A673 (cell line): ENCODE results near the gene MRPS14.
A peak's percentile ranks its signal among the peaks of the same experiment; 100 is the strongest.

Experiments
- EZH2 ChIP-seq: fragments of 200-600 bp; sonication (generic); IDR thresholded peaks from 2 replicates; pipeline ENCODE4 v1.6.1; 2017; ENCODE audit warnings: borderline replicate concordance, low read depth, mild to moderate bottlenecking, mixed read lengths, antibody characterized with exemption, low read length; ENCODE audit not compliant: poor library complexity, severe bottlenecking
- TF ChIP-seq, protein P1 (sequence below): fragments of 300-800, 200-600 bp; sonication (generic); conservative IDR thresholded peaks from 2 replicates; pipeline ENCODE4 v1.5.1; 2017; ENCODE audit warnings: low read depth, mild to moderate bottlenecking, antibody characterized with exemption, low read length, moderate library complexity, mixed read lengths

DNA sequence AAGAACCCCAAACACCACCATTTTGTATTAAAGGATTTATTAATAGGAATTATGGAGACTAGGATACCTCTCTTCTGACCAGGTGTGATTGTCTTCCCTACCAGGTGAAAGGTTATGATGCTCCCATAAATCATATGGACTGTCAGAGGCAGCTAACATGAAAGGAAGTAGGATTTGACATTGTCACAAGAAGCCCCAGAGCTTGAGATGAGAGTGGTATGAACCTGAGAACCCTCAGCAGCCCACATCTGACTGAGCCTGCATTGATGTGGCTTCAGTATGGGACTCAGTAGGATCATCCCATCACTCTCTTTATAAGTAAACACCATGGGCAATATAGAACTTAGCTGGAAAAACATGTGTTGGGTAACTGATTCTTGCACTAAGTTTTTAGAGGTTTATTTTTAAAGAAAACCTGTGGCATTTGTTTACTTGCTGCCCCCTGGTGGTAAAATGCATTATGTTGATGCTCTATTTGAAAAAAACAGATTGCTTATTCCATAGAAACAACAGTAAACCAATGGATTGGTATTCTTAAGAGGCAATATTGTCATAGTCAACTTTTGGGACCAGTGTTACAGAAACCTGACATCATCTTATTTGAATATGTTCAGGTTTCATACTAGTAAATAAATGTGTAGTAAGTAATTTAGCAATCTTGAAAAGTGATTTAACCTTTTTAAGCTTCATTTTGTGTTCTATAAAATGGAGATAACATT, 40.1 kb downstream of the MRPS14 start:
- TF ChIP-seq, protein P1, sequence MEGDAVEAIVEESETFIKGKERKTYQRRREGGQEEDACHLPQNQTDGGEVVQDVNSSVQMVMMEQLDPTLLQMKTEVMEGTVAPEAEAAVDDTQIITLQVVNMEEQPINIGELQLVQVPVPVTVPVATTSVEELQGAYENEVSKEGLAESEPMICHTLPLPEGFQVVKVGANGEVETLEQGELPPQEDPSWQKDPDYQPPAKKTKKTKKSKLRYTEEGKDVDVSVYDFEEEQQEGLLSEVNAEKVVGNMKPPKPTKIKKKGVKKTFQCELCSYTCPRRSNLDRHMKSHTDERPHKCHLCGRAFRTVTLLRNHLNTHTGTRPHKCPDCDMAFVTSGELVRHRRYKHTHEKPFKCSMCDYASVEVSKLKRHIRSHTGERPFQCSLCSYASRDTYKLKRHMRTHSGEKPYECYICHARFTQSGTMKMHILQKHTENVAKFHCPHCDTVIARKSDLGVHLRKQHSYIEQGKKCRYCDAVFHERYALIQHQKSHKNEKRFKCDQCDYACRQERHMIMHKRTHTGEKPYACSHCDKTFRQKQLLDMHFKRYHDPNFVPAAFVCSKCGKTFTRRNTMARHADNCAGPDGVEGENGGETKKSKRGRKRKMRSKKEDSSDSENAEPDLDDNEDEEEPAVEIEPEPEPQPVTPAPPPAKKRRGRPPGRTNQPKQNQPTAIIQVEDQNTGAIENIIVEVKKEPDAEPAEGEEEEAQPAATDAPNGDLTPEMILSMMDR = peak; percentile 74
- no peak for TF ChIP-seq EZH2
